Measurements from ENCODE around the gene PPP1R37.

The PPP1R37 gene

GRCh38 chr19:45195764-45196163 is 102.8 kb downstream of the PPP1R37 start:
- Mint-ChIP-seq H3K9me3 (no peaks in the 10 kb centered on the region), H3K27me3 (ENCODE audit: low read depth) (peaks cover 7% of the 10 kb centered on the region), H3K27ac (no peak overlapping the region), H3K4me3 (no peak overlapping the region), H3K4me1 (peaks cover 4% of the 10 kb centered on the region), H3K36me3 (ENCODE audit: low read depth) (no peaks in the 10 kb centered on the region)
- TF ChIP-seq CTCF (IDR thresholded peaks at IDR 0.05; ENCODE audit: unreplicated experiment in 3 of 3) = no peak
